Naive thymus-derived CD4-positive, alpha-beta T cell (primary cell): ENCODE results near the gene SHB. TPM values are rescaled to one million over a fixed set of nuclear protein-coding genes. Genes with fewer than 3 reads are reported as not detected.

Experiments
- ATAC-seq: fragments of 150-1000 bp; cut with Tn5 transposase; 2 replicates; pipeline ENCODE4 v1.10.0; 2021; ENCODE audit warnings: mild to moderate bottlenecking, moderate library complexity
- CTCF ChIA-PET: fragments of 350-600 bp; sonication (Branson Sonifier 250); formaldehyde crosslinking; loops from one replicate; lab custom pipeline; 2021; ENCODE audit warnings: antibody characterized with exemption; lab: Charles Lee
- POLR2A ChIA-PET: fragments of 350-600 bp; sonication (Branson Sonifier 250); formaldehyde crosslinking; loops from one replicate; lab custom pipeline; 2021; ENCODE audit warnings: antibody characterized with exemption, inconsistent platforms; lab: Charles Lee
- DNase-seq, 9 donors: peaks; one replicate each; pipeline versions ENCODE4 v3.0.0 to v3.0.0-alpha.2; 2020 to 2022; ENCODE audit warnings: mixed read lengths in 1 of 9
- H3K27ac ChIP-seq: one replicate; pipeline ENCODE4 v1.7.0; 2013; ENCODE audit warnings: mild to moderate bottlenecking, low read depth, low read length, moderate library complexity
- H3K27me3 ChIP-seq, 2 donors: one replicate each; pipeline ENCODE4 v1.7.0; 2013; ENCODE audit warnings: low read length in 2 of 2, mild to moderate bottlenecking in 2 of 2, moderate library complexity in 2 of 2; ENCODE audit not compliant: control insufficient read depth in 2 of 2, insufficient read depth in 2 of 2
- H3K36me3 ChIP-seq, 3 experiments: 1 replicate in 2 of 3; 2 replicates in 1 of 3; pipeline ENCODE4 v1.7.0; 2013; ENCODE audit warnings: low read length in 3 of 3, mild to moderate bottlenecking in 3 of 3, moderate library complexity in 1 of 3; ENCODE audit not compliant: insufficient read depth in 3 of 3, control insufficient read depth in 2 of 3
- H3K4me1 ChIP-seq, 2 donors: one replicate each; pipeline ENCODE4 v1.7.0; 2013; ENCODE audit warnings: low read length in 2 of 2, mild to moderate bottlenecking in 2 of 2, moderate library complexity in 1 of 2; ENCODE audit not compliant: control insufficient read depth in 2 of 2, insufficient read depth in 2 of 2
- H3K4me3 ChIP-seq: 2 replicates; pipeline ENCODE4 v1.7.0; 2013; ENCODE audit warnings: mild to moderate bottlenecking, low read length
- H3K9me3 ChIP-seq, 3 experiments: 1 replicate in 2 of 3; 2 replicates in 1 of 3; pipeline ENCODE4 v1.7.0; 2013; ENCODE audit warnings: low read length in 3 of 3; ENCODE audit not compliant: control insufficient read depth in 2 of 3
- H3K27ac Mint-ChIP-seq, 9 donors: one replicate each; pipeline ENCODE4 v1.8.0; 2020 to 2022; ENCODE audit warnings: mixed read lengths in 9 of 9, mild to moderate bottlenecking in 8 of 9, moderate library complexity in 5 of 9, inconsistent platforms in 2 of 9
- H3K27me3 Mint-ChIP-seq, 5 donors: one replicate each; pipeline ENCODE4 v1.8.0; 2021 to 2022; ENCODE audit warnings: mixed read lengths in 5 of 5, mild to moderate bottlenecking in 1 of 5
- H3K36me3 Mint-ChIP-seq, 5 donors: one replicate each; pipeline ENCODE4 v1.8.0; 2020 to 2022; ENCODE audit warnings: mixed read lengths in 5 of 5, mild to moderate bottlenecking in 3 of 5, inconsistent platforms in 1 of 5
- H3K4me1 Mint-ChIP-seq, 7 donors: one replicate each; pipeline ENCODE4 v1.8.0; 2020 to 2022; ENCODE audit warnings: mixed read lengths in 7 of 7, mild to moderate bottlenecking in 3 of 7, inconsistent platforms in 1 of 7
- H3K4me3 Mint-ChIP-seq, 10 donors: one replicate each; pipeline ENCODE4 v1.8.0; 2020 to 2022; ENCODE audit warnings: mild to moderate bottlenecking in 10 of 10, mixed read lengths in 10 of 10, moderate library complexity in 6 of 10, inconsistent platforms in 2 of 10
- H3K9me3 Mint-ChIP-seq, 11 donors: one replicate each; pipeline ENCODE4 v1.8.0; 2020 to 2022; ENCODE audit warnings: mixed read lengths in 11 of 11, mild to moderate bottlenecking in 4 of 11, inconsistent platforms in 1 of 11, moderate library complexity in 1 of 11
- intact Hi-C, 2 donors: fragments of 100-400 bp; cut with micrococcal nuclease; formaldehyde crosslinking; loops; one replicate each; pipeline ENCODE4 v1.15.1; 2023
- polyA plus RNA-seq, 2 donors: library from polyadenylated mRNA; unstranded; fragments of 300-500 nt; fragmentation: Illumina TruSeq; gene quantifications; one replicate each; pipeline ENCODE4 v1.2.3, GENCODE V29; 2021
- total RNA-seq, 6 experiments: library from RNA in 5 of 6; stranded (reverse) in 5 of 6; gene quantifications; 1 replicate in 5 of 6; 2 replicates in 1 of 6; pipeline ENCODE4 v1.2.3 and lab custom pipeline; 2021 to 2026

The SHB gene
- total and polyA plus RNA-seq, 7 experiments from 2014 or later, result 0.15 to 2.0 (median 0.68) TPM

GRCh38 chr9:37944671-37945481 is 124.2 kb downstream of the SHB start:
- no peak for ATAC-seq
- CTCF ChIA-PET, result no interaction called here

GRCh38 chr9:37944266-37944650 is 124.8 kb downstream of the SHB start:
- H3K4me3 Mint-ChIP-seq, result no peak overlapping the region
- H3K9me3 ChIP-seq, result no peaks in the 10 kb centered on the region
- no peaks in the 10 kb centered on the region for H3K27me3 ChIP-seq
- H3K27me3 Mint-ChIP-seq, result no peaks in the 10 kb centered on the region
- no peak overlapping the region for H3K4me3 ChIP-seq
- H3K36me3 ChIP-seq, result no peaks in the 10 kb centered on the region
- H3K36me3 Mint-ChIP-seq, result no peaks in the 10 kb centered on the region
- ChIA-PET CTCF (no interaction called here), POLR2A (no interaction called here)
- no peak overlapping the region for H3K27ac ChIP-seq
- H3K27ac Mint-ChIP-seq, result no peak overlapping the region
- no peaks in the 10 kb centered on the region for H3K9me3 Mint-ChIP-seq
- H3K4me1 Mint-ChIP-seq, result no peaks in the 10 kb centered on the region
- ATAC-seq (no peak), DNase-seq (no peak)
- intact Hi-C loops, result no loop called here
- H3K4me1 ChIP-seq, result no peaks in the 10 kb centered on the region

More at GRCh38 chr9:37944671-37945481, 124.2 kb downstream of the SHB start:
- Histone ChIP-seq H3K27ac (no peak overlapping the region), H3K4me3 (no peak overlapping the region), H3K27me3 (no peaks in the 10 kb centered on the region), H3K4me1 (no peaks in the 10 kb centered on the region), H3K9me3 (no peaks in the 10 kb centered on the region), H3K36me3 (no peaks in the 10 kb centered on the region)
- intact Hi-C loops, result no loop called here
- no peak for DNase-seq
- Mint-ChIP-seq H3K9me3 (no peaks in the 10 kb centered on the region), H3K36me3 (no peaks in the 10 kb centered on the region), H3K4me3 (no peak overlapping the region), H3K27me3 (no peaks in the 10 kb centered on the region), H3K27ac (peak overlapping the region in 1 of 9 donors; percentile 9), H3K4me1 (no peaks in the 10 kb centered on the region)
- POLR2A ChIA-PET, result no interaction called here

- Mint-ChIP-seq H3K4me1 (no peaks in the 10 kb centered on the region), H3K9me3 (no peaks in the 10 kb centered on the region), H3K27ac (no peak overlapping the region), H3K4me3 (no peak overlapping the region), H3K36me3 (no peaks in the 10 kb centered on the region), H3K27me3 (no peaks in the 10 kb centered on the region)
- H3K27me3 ChIP-seq, result no peaks in the 10 kb centered on the region
- ChIA-PET CTCF (no interaction called here), POLR2A (no interaction called here)
- intact Hi-C loops, result no loop called here
- DNase-seq (no peak), ATAC-seq (no peak)
- no peaks in the 10 kb centered on the region for H3K9me3 ChIP-seq
- no peaks in the 10 kb centered on the region for H3K36me3 ChIP-seq
- H3K27ac ChIP-seq, result no peak overlapping the region
- no peaks in the 10 kb centered on the region for H3K4me1 ChIP-seq
- no peak overlapping the region for H3K4me3 ChIP-seq
These were observed 125.4 kb downstream of the SHB start for GRCh38 chr9:37943345-37944265.

GRCh38 chr9:37942621-37943344 is 126.2 kb downstream of the SHB start:
- intact Hi-C loops, result no loop called here
- Mint-ChIP-seq H3K4me3 (no peak overlapping the region), H3K9me3 (no peaks in the 10 kb centered on the region), H3K4me1 (no peaks in the 10 kb centered on the region), H3K27ac (no peak overlapping the region), H3K36me3 (no peaks in the 10 kb centered on the region), H3K27me3 (no peaks in the 10 kb centered on the region)
- POLR2A ChIA-PET, result no interaction called here
- ATAC-seq (no peak), DNase-seq (no peak)
- no peak overlapping the region for H3K27ac ChIP-seq
- H3K4me3 ChIP-seq, result no peak overlapping the region
- no peaks in the 10 kb centered on the region for H3K9me3 ChIP-seq
- H3K27me3 ChIP-seq, result no peaks in the 10 kb centered on the region
- no peaks in the 10 kb centered on the region for H3K36me3 ChIP-seq
- CTCF ChIA-PET, result no interaction called here
- no peaks in the 10 kb centered on the region for H3K4me1 ChIP-seq

- H3K9me3 ChIP-seq, result no peaks in the 10 kb centered on the region
- H3K4me1 ChIP-seq, result no peaks in the 10 kb centered on the region
- H3K4me3 ChIP-seq, result no peak overlapping the region
- H3K36me3 ChIP-seq, result no peaks in the 10 kb centered on the region
- Mint-ChIP-seq H3K9me3 (no peaks in the 10 kb centered on the region), H3K4me3 (no peak overlapping the region), H3K27me3 (no peaks in the 10 kb centered on the region), H3K27ac (no peak overlapping the region), H3K36me3 (no peaks in the 10 kb centered on the region), H3K4me1 (no peaks in the 10 kb centered on the region)
- no peak overlapping the region for H3K27ac ChIP-seq
- ChIA-PET CTCF (no interaction called here), POLR2A (no interaction called here)
- H3K27me3 ChIP-seq, result no peaks in the 10 kb centered on the region
- ATAC-seq (no peak), DNase-seq (no peak)
- intact Hi-C loops, result no loop called here
These were observed 127.8 kb downstream of the SHB start for GRCh38 chr9:37941253-37941652.

GRCh38 chr9:37939575-37940095 is 129.4 kb downstream of the SHB start:
- no peak overlapping the region for H3K27ac Mint-ChIP-seq

More at GRCh38 chr9:37939575-37940095, 129.4 kb downstream of the SHB start:
- ATAC-seq, result no peak
- H3K4me1 Mint-ChIP-seq, result no peaks in the 10 kb centered on the region
- Histone ChIP-seq H3K4me1 (no peaks in the 10 kb centered on the region), H3K4me3 (no peak overlapping the region), H3K27ac (no peak overlapping the region), H3K9me3 (no peaks in the 10 kb centered on the region), H3K27me3 (no peaks in the 10 kb centered on the region), H3K36me3 (no peaks in the 10 kb centered on the region)
- no peaks in the 10 kb centered on the region for H3K27me3 Mint-ChIP-seq
- H3K9me3 Mint-ChIP-seq, result no peaks in the 10 kb centered on the region
- CTCF ChIA-PET, result no interaction called here
- H3K36me3 Mint-ChIP-seq, result no peaks in the 10 kb centered on the region
- POLR2A ChIA-PET, result no interaction called here
- H3K4me3 Mint-ChIP-seq, result no peak overlapping the region
- no peak for DNase-seq
- intact Hi-C loops, result no loop called here
